HL-60 (cell line): ENCODE measurements around the gene SETD7.

ENCODE experiments used
- DNase-seq, 2 experiments: peaks; one replicate each; pipeline ENCODE4 v3.0.0-alpha.2; 2010 to 2020; ENCODE audit warnings: low read depth in 1 of 2, low spot score in 1 of 2
- H3K27ac ChIP-seq: fragments of 250-450 bp; sonication (Bioruptor Pico); replicated peaks from 2 replicates; pipeline ENCODE4 v1.5.1; 2020; ENCODE audit warnings: mild to moderate bottlenecking, moderate library complexity
- H3K27me3 ChIP-seq: fragments of 250-450 bp; sonication (Bioruptor Pico); 2 replicates; pipeline ENCODE4 v1.5.1; 2021; ENCODE audit warnings: mild to moderate bottlenecking, moderate library complexity; ENCODE audit not compliant: insufficient read depth, poor library complexity, severe bottlenecking
- H3K4me3 ChIP-seq: replicated peaks from 2 replicates; pipeline ENCODE4 v1.5.1; 2011; ENCODE audit warnings: mild to moderate bottlenecking, control low read depth, low read length; ENCODE audit not compliant: insufficient read depth
- GABPA ChIP-seq: IDR thresholded peaks from 2 replicates; pipeline ENCODE4 v1.6.1; 2012; ENCODE audit warnings: low read depth
- POLR2AphosphoS5 ChIP-seq: IDR thresholded peaks from 2 replicates; pipeline ENCODE4 v1.6.1; 2012; ENCODE audit warnings: low read depth
- SPI1 ChIP-seq: IDR thresholded peaks from 2 replicates; pipeline ENCODE4 v1.6.1; 2012; ENCODE audit warnings: low read depth, mild to moderate bottlenecking, borderline replicate concordance
- TF ChIP-seq, protein P1 (sequence below): IDR thresholded peaks from one replicate; pipeline ENCODE4 v1.5.1; 2011; ENCODE audit warnings: low read length, control low read depth, inconsistent platforms; ENCODE audit not compliant: insufficient read depth
- TF ChIP-seq, protein P2 (sequence below): IDR thresholded peaks from 2 replicates; pipeline ENCODE4 v1.6.1; 2012; ENCODE audit warnings: low read depth; ENCODE audit not compliant: insufficient replicate concordance

SETD7 gene

DNA sequence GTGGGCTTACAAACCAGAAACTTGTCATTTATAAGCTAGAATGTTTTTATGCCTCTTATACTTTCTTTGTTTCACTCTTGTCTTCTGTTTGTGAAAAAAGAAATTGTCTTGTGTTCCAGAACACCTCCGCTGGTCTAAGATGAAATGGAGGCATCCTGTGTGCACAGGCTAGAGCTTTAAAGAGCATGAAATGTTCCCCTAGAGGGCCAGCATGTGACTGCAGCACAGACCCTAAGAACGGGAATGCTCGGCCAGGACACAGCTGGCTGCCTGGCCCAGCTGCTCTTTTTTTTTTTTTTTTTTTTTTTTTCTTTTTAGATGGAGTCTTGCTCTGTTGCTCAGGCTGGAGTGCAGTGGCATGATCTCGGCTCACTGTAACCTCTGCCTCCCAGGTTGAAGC is 33.6 kb downstream of the SETD7 start:
- TF ChIP-seq SPI1 (no peak), GABPA (no peak), POLR2AphosphoS5 (no peak)
- TF ChIP-seq, protein P1, sequence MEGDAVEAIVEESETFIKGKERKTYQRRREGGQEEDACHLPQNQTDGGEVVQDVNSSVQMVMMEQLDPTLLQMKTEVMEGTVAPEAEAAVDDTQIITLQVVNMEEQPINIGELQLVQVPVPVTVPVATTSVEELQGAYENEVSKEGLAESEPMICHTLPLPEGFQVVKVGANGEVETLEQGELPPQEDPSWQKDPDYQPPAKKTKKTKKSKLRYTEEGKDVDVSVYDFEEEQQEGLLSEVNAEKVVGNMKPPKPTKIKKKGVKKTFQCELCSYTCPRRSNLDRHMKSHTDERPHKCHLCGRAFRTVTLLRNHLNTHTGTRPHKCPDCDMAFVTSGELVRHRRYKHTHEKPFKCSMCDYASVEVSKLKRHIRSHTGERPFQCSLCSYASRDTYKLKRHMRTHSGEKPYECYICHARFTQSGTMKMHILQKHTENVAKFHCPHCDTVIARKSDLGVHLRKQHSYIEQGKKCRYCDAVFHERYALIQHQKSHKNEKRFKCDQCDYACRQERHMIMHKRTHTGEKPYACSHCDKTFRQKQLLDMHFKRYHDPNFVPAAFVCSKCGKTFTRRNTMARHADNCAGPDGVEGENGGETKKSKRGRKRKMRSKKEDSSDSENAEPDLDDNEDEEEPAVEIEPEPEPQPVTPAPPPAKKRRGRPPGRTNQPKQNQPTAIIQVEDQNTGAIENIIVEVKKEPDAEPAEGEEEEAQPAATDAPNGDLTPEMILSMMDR = no peak
- TF ChIP-seq, protein P2, sequence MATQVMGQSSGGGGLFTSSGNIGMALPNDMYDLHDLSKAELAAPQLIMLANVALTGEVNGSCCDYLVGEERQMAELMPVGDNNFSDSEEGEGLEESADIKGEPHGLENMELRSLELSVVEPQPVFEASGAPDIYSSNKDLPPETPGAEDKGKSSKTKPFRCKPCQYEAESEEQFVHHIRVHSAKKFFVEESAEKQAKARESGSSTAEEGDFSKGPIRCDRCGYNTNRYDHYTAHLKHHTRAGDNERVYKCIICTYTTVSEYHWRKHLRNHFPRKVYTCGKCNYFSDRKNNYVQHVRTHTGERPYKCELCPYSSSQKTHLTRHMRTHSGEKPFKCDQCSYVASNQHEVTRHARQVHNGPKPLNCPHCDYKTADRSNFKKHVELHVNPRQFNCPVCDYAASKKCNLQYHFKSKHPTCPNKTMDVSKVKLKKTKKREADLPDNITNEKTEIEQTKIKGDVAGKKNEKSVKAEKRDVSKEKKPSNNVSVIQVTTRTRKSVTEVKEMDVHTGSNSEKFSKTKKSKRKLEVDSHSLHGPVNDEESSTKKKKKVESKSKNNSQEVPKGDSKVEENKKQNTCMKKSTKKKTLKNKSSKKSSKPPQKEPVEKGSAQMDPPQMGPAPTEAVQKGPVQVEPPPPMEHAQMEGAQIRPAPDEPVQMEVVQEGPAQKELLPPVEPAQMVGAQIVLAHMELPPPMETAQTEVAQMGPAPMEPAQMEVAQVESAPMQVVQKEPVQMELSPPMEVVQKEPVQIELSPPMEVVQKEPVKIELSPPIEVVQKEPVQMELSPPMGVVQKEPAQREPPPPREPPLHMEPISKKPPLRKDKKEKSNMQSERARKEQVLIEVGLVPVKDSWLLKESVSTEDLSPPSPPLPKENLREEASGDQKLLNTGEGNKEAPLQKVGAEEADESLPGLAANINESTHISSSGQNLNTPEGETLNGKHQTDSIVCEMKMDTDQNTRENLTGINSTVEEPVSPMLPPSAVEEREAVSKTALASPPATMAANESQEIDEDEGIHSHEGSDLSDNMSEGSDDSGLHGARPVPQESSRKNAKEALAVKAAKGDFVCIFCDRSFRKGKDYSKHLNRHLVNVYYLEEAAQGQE = no peak
- no peak for DNase-seq
- Histone ChIP-seq H3K4me3 (no peak overlapping the region), H3K27ac (no peak overlapping the region), H3K27me3 (no peaks in the 10 kb centered on the region)

DNA sequence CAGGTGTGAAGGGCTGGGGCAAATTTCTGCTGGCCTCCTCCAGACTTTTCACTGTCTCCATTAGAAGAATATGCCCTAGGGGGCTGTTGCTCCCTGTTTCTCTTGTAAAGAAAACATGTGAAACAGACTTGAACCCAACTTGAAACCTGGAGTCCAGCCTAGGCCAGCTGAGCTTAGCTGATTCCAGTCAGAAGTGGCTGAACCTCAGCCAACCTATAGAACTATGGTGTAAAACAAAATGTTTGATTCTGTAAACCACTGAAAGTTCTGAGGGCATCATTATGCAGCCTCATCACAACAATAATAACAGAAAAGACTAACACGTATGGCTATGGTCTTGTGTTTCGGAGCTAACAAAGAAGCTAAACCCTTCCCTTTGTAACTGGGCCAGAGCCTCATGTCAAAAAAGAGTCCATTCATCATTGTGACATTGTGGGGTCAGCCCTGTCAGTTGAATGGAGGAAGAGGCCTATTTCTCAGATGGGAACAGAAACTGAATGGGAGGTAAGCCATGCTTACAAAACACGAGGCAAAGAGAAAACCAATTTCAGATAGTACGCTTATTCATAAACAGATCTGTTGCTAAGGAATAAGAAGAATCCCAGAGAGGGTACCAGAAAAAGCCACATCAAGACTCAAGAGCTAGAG is 34.1 kb downstream of the SETD7 start:
- TF ChIP-seq, protein P1 = no peak
- no peak for TF ChIP-seq GABPA
- no peak for TF ChIP-seq SPI1
- no peak for TF ChIP-seq POLR2AphosphoS5
- TF ChIP-seq, protein P2 = no peak
- no peak overlapping the region for H3K4me3 ChIP-seq
- DNase-seq = no peak
- H3K27ac ChIP-seq = no peak overlapping the region
- no peaks in the 10 kb centered on the region for H3K27me3 ChIP-seq

DNA sequence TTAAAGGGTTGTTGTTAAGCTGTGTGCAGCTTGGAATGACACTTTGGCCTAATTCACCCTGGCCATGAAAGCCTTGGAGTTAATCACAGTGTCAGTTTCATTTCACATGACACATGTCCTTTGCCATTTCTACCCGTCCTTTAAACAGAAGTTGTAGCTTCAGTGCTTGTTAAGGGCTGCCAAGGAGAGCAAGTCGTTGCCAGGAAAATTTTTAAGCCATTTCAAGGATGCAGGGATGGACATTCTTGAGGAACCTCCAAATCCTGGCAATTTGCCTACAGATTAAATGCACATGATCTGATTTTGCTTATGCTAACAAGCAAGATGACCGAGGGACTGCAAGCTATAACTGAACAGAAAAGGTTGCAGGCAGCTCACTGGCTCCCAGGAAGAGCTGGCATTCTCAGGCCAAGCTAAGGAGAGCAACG is 40.5 kb downstream of the SETD7 start:
- DNase-seq = no peak
- Histone ChIP-seq H3K27ac (no peak overlapping the region), H3K4me3 (no peak overlapping the region), H3K27me3 (no peaks in the 10 kb centered on the region)
- TF ChIP-seq SPI1 (no peak), POLR2AphosphoS5 (no peak), GABPA (no peak)
- TF ChIP-seq, protein P1 = no peak
- TF ChIP-seq, protein P2 = no peak
